ENCODE data around the gene CTSH.
A peak's percentile ranks its signal among the peaks of the same experiment; 100 is the strongest.

DNA sequence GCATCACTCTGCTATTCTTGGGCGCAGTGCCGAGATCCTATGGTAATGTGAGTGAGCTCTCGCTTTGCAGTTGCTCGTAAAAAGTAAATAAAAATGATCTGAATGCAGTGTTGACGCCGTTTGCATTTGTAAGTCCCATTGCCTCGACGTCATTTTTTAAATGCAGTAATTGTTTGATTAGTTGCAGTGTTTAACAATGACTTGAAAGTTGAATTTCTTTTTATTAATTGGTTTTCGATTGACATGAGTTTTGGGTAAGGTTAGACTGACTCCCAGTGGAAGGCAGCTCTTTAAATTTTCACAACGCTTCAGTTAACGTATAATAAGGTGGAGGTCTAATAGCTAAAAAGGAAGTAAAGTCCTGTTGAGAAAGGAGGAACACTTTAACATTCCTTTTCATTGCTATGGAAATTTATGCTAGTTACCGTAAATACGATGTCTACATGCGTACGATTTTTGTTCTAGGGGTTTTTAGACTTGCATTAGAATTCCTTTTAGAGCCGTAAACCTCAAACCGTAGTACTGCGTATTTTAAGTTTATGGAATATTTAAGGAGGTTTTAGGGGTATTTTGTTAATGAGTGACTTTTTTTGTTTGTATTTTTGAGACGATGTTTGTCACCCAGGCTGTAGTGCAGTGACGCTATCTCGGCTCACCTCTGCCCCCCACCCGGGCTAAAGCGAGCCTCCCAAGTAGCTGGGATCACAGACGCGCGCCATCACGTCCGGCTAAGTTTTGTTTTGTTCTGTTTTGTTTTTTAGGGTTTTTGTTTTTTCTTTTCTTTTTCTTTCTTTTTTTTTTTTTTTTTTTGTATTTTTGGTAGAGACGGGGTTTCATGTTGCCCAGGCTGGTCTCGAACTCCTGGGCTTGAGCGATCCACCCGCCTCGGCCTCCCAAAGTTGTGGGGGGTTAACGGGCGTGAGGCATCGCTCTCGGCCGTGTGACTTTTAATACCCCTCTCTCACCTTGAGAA is 70.8 kb downstream of the CTSH start:
- TF ChIP-seq, protein P1, sequence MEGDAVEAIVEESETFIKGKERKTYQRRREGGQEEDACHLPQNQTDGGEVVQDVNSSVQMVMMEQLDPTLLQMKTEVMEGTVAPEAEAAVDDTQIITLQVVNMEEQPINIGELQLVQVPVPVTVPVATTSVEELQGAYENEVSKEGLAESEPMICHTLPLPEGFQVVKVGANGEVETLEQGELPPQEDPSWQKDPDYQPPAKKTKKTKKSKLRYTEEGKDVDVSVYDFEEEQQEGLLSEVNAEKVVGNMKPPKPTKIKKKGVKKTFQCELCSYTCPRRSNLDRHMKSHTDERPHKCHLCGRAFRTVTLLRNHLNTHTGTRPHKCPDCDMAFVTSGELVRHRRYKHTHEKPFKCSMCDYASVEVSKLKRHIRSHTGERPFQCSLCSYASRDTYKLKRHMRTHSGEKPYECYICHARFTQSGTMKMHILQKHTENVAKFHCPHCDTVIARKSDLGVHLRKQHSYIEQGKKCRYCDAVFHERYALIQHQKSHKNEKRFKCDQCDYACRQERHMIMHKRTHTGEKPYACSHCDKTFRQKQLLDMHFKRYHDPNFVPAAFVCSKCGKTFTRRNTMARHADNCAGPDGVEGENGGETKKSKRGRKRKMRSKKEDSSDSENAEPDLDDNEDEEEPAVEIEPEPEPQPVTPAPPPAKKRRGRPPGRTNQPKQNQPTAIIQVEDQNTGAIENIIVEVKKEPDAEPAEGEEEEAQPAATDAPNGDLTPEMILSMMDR (IDR thresholded peaks at IDR 0.05; ENCODE audit: insufficient read depth, low read depth, low read length), result peak; percentile 2
- no peak for TF ChIP-seq EZH2 (IDR thresholded peaks at IDR 0.05; ENCODE audit: insufficient read depth, low read length)

All from astrocyte (in vitro differentiated cells and primary cell).